NCI-H1436 treated with DMSO at 0.1 percent for 48 hours (cell line): Measurements from ENCODE around the gene RBPJ.
"Not testable (repeated sequence)": the region's sequence is repeated elsewhere in the genome, so short reads cannot be mapped to it uniquely, and the experiment has no call there.

Source experiments
- DNase-seq: peaks from one replicate; lab custom pipeline; 2025; lab: John Stamatoyannopoulos, UW

RBPJ gene

GRCh38 chr4:26302031-26302899 lies 18.5 kb upstream of the RBPJ start:
- no peak for DNase-seq

- no peak for DNase-seq
Measured at GRCh38 chr4:26303008-26303407, 17.8 kb upstream of the RBPJ start.

- no peak for DNase-seq
Measured at GRCh38 chr4:26307037-26307800, 13.6 kb upstream of the RBPJ start.

- no peak for DNase-seq
Measured at GRCh38 chr4:26308568-26308967, 12.2 kb upstream of the RBPJ start.

GRCh38 chr4:26310264-26310663 lies 10.6 kb upstream of the RBPJ start:
- no peak for DNase-seq

GRCh38 chr4:26311633-26312032 lies 9.2 kb upstream of the RBPJ start:
- no peak for DNase-seq

GRCh38 chr4:26315316-26315932 lies 5.4 kb upstream of the RBPJ start:
- not testable (repeated sequence) for DNase-seq

GRCh38 chr4:26317766-26318165 lies 3.0 kb upstream of the RBPJ start:
- DNase-seq = no peak

- DNase-seq = peak; percentile 99
Measured at GRCh38 chr4:26319467-26319948, 1.3 kb upstream of the RBPJ start.

GRCh38 chr4:26319949-26320537 lies 771 bp upstream of the RBPJ start:
- no peak for DNase-seq

GRCh38 chr4:26321373-26322221 lies 783 bp downstream of the RBPJ start:
- DNase-seq = no peak

GRCh38 chr4:26322346-26322745 lies 1.5 kb downstream of the RBPJ start:
- no peak for DNase-seq

- DNase-seq = no peak
Measured at GRCh38 chr4:26323821-26324220, 3.0 kb downstream of the RBPJ start.

GRCh38 chr4:26325191-26325590 lies 4.4 kb downstream of the RBPJ start:
- DNase-seq = no peak

GRCh38 chr4:26326791-26327190 lies 6.0 kb downstream of the RBPJ start:
- DNase-seq = no peak

GRCh38 chr4:26330186-26330787 lies 9.5 kb downstream of the RBPJ start:
- DNase-seq = peak; percentile 40

GRCh38 chr4:26330946-26331345 lies 10.1 kb downstream of the RBPJ start:
- DNase-seq = peak; percentile 42

- DNase-seq = no peak
Measured at GRCh38 chr4:26331380-26331950, 10.7 kb downstream of the RBPJ start.

- DNase-seq = no peak
Measured at GRCh38 chr4:26334366-26334765, 13.6 kb downstream of the RBPJ start.

GRCh38 chr4:26337612-26338011 lies 16.8 kb downstream of the RBPJ start:
- no peak for DNase-seq
